HL-60 (cell line): ENCODE data around the gene ATP4A.

Experiments
- DNase-seq, 2 experiments: peaks; one replicate each; pipeline ENCODE4 v3.0.0-alpha.2; 2010 to 2020; ENCODE audit warnings: low read depth in 1 of 2, low spot score in 1 of 2
- H3K27ac ChIP-seq: fragments of 250-450 bp; sonication (Bioruptor Pico); replicated peaks from 2 replicates; pipeline ENCODE4 v1.5.1; 2020; ENCODE audit warnings: mild to moderate bottlenecking, moderate library complexity
- H3K27me3 ChIP-seq: fragments of 250-450 bp; sonication (Bioruptor Pico); 2 replicates; pipeline ENCODE4 v1.5.1; 2021; ENCODE audit warnings: mild to moderate bottlenecking, moderate library complexity; ENCODE audit not compliant: insufficient read depth, poor library complexity, severe bottlenecking
- H3K4me3 ChIP-seq: replicated peaks from 2 replicates; pipeline ENCODE4 v1.5.1; 2011; ENCODE audit warnings: mild to moderate bottlenecking, control low read depth, low read length; ENCODE audit not compliant: insufficient read depth
- GABPA ChIP-seq: IDR thresholded peaks from 2 replicates; pipeline ENCODE4 v1.6.1; 2012; ENCODE audit warnings: low read depth
- POLR2AphosphoS5 ChIP-seq: IDR thresholded peaks from 2 replicates; pipeline ENCODE4 v1.6.1; 2012; ENCODE audit warnings: low read depth
- REST ChIP-seq: IDR thresholded peaks from 2 replicates; pipeline ENCODE4 v1.6.1; 2012; ENCODE audit warnings: low read depth; ENCODE audit not compliant: insufficient replicate concordance
- SPI1 ChIP-seq: IDR thresholded peaks from 2 replicates; pipeline ENCODE4 v1.6.1; 2012; ENCODE audit warnings: low read depth, mild to moderate bottlenecking, borderline replicate concordance
- TF ChIP-seq, protein P1 (sequence below): IDR thresholded peaks from one replicate; pipeline ENCODE4 v1.5.1; 2011; ENCODE audit warnings: low read length, control low read depth, inconsistent platforms; ENCODE audit not compliant: insufficient read depth

ATP4A gene

DNA sequence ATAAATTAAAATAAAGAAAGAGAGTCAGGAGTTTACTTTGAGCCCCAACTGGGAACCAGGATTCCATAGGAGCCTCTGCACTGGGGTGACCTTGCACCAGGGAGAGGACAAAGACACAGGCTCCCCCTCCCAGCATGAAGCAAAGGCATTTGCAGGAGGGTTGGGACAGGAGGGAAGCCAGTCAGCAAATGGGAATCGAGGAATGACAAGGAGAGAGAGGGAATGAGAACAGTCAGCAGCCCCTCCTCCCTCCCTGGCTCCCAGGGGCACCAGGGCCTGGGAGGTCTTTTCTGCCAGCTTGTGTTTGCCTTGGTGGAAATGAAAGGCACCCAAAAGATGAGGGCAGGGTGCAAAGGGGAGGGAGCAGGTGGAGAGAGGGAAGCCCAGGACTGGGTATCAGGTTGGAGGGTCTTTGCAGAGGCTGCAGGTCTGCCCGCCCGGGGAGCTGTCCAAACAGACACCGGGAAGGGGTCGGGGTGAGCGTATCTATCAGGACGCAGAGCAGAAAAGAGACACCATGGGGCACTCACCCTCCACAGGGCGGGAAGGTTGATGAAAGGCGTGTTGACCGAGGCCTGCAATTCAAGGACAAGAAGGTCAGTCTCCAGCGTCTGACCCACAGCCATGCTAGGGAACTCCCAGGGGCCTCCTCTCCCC lies 39.1 kb downstream of the ATP4A start:
- peaks cover 7% of the 10 kb centered on the region for H3K27me3 ChIP-seq
- H3K4me3 ChIP-seq = no peak overlapping the region
- H3K27ac ChIP-seq = no peak overlapping the region
- TF ChIP-seq GABPA (no peak), POLR2AphosphoS5 (no peak), SPI1 (no peak), REST (no peak)
- TF ChIP-seq, protein P1, sequence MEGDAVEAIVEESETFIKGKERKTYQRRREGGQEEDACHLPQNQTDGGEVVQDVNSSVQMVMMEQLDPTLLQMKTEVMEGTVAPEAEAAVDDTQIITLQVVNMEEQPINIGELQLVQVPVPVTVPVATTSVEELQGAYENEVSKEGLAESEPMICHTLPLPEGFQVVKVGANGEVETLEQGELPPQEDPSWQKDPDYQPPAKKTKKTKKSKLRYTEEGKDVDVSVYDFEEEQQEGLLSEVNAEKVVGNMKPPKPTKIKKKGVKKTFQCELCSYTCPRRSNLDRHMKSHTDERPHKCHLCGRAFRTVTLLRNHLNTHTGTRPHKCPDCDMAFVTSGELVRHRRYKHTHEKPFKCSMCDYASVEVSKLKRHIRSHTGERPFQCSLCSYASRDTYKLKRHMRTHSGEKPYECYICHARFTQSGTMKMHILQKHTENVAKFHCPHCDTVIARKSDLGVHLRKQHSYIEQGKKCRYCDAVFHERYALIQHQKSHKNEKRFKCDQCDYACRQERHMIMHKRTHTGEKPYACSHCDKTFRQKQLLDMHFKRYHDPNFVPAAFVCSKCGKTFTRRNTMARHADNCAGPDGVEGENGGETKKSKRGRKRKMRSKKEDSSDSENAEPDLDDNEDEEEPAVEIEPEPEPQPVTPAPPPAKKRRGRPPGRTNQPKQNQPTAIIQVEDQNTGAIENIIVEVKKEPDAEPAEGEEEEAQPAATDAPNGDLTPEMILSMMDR = no peak
- no peak for DNase-seq

GRCh38 chr19:35522745-35523327 lies 40.6 kb downstream of the ATP4A start:
- no peak for DNase-seq

More at GRCh38 chr19:35522745-35523327, 40.6 kb downstream of the ATP4A start:
- no peak for TF ChIP-seq SPI1
- TF ChIP-seq, protein P1 = no peak
- TF ChIP-seq POLR2AphosphoS5 = no peak
- no peak for TF ChIP-seq REST
- TF ChIP-seq GABPA = no peak
- H3K4me3 ChIP-seq = no peak overlapping the region
- peaks cover 2% of the 10 kb centered on the region for H3K27me3 ChIP-seq
- H3K27ac ChIP-seq = no peak overlapping the region
